Keratinocyte (primary cell): ENCODE data around the gene SPRED2.

ENCODE experiments used
- EZH2 ChIP-seq: IDR thresholded peaks from one replicate; pipeline ENCODE4 v1.6.1; 2012; ENCODE audit warnings: inconsistent platforms, mild to moderate bottlenecking, low read length, moderate library complexity
- TF ChIP-seq, protein P1 (sequence below), 3 experiments: IDR thresholded peaks in 1 of 3; conservative IDR thresholded peaks in 1 of 3; optimal IDR thresholded peaks in 1 of 3; 2 replicates in 2 of 3; 3 replicates in 1 of 3; pipeline versions ENCODE3 to v1.5.1; 2011; ENCODE audit warnings: low read length in 3 of 3, mild to moderate bottlenecking in 3 of 3, moderate library complexity in 2 of 3, control low read depth in 1 of 3, inconsistent platforms in 1 of 3; ENCODE audit not compliant: insufficient read depth in 2 of 3; ENCODE audit errors: extremely low read depth in 1 of 3

DNA sequence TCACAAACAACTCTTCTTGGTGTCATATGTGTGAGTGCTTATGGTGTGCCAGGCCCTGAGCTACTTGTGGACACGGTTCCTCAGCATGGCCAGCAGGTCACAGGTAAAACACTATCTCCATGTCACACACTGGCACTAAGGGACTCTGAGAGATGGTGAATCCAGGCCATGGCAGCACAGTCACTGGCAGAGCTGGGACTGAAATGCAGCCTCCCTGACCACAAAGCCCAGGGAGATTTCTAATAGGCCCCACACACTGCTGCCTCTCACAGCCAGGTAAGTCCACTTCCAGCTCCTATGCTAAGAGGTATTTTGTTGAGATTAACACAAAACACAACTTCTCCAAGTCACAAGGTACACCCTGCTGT, 112.7 kb downstream of the SPRED2 start:
- TF ChIP-seq, protein P1, sequence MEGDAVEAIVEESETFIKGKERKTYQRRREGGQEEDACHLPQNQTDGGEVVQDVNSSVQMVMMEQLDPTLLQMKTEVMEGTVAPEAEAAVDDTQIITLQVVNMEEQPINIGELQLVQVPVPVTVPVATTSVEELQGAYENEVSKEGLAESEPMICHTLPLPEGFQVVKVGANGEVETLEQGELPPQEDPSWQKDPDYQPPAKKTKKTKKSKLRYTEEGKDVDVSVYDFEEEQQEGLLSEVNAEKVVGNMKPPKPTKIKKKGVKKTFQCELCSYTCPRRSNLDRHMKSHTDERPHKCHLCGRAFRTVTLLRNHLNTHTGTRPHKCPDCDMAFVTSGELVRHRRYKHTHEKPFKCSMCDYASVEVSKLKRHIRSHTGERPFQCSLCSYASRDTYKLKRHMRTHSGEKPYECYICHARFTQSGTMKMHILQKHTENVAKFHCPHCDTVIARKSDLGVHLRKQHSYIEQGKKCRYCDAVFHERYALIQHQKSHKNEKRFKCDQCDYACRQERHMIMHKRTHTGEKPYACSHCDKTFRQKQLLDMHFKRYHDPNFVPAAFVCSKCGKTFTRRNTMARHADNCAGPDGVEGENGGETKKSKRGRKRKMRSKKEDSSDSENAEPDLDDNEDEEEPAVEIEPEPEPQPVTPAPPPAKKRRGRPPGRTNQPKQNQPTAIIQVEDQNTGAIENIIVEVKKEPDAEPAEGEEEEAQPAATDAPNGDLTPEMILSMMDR (optimal IDR thresholded peaks at IDR 0.05 in 1 of 3, IDR thresholded peaks at IDR 0.05 in 1 of 3, conservative IDR thresholded peaks at IDR 0.05 in 1 of 3; ENCODE audit: extremely low read depth in 1 of 3, insufficient read depth in 2 of 3, low read length in 3 of 3) = no peak
- no peak for TF ChIP-seq EZH2
